ENCODE data around the gene DOCK10. TPM values are rescaled to one million over a fixed set of nuclear protein-coding genes. Genes with fewer than 3 reads are reported as not detected.

The DOCK10 gene
- total RNA-seq (2013; cell fraction: nucleolus; rRNA removed), result 386 and 419 TPM in 2 replicates
- 91.7 and 97.4 TPM in 2 replicates for total RNA-seq (2014; rRNA removed)
- 104 and 105 TPM in 2 replicates for total RNA-seq (2014; rRNA removed; fragmentation: Illumina TruSeq; extraction: Trizol)
- total RNA-seq (2021), result 81.5 and 90.8 TPM in 2 replicates
- polyA plus RNA-seq (2011; ENCODE audit: low read depth), result 21.0 TPM
- polyA plus RNA-seq (2011; rRNA removed), result 120 and 130 TPM in 2 replicates
- 58.3 and 79.4 TPM in 2 replicates for polyA plus RNA-seq (2011; cell fraction: cytosol; rRNA removed)
- 189 and 242 TPM in 2 replicates for polyA plus RNA-seq (2011; cell fraction: nucleus; rRNA removed)
- 32.8 and 44.7 TPM in 2 replicates for polyA plus RNA-seq (2012)
- polyA plus RNA-seq (2014; fragmentation: Illumina TruSeq; extraction: Trizol), result 81.5 and 109 TPM in 2 replicates
- 10 to 100 TPM; 16.9 to 17.8 TPM for polyA plus RNA-seq (2014; fragmentation: Nextera tagmentation; extraction: Ambion mirVana)
- 73.2 and 80.1 TPM in 2 replicates for polyA plus RNA-seq (2014; rRNA removed)
- polyA plus RNA-seq (2016; fragmentation: Nextera tagmentation; extraction: Ambion mirVana), result 10 to 100 TPM; 31.0 to 37.5 TPM
- 237 and 253 TPM in 2 replicates for polyA minus RNA-seq (2011; rRNA and poly(A)+ RNA removed)
- 44.0 and 57.5 TPM in 2 replicates for polyA minus RNA-seq (2011; cell fraction: cytosol; rRNA and poly(A)+ RNA removed)
- polyA minus RNA-seq (2011; cell fraction: nucleus; rRNA and poly(A)+ RNA removed), result 159 and 286 TPM in 2 replicates
- percentile 90 among the genes with signal in this experiment for Bru-seq, nascent RNA
- BruChase-seq, experiment 1, labeled RNA remaining after a 6-hour chase, result percentile 82 among the genes with signal in this experiment
- percentile 80 among the genes with signal in this experiment for BruChase-seq, experiment 2, labeled RNA remaining after a 2-hour chase
- long read RNA-seq, experiment 1, partial matches to known transcripts, result 9 of 11 reads
- long read RNA-seq, experiment 1, other reads (novel, unspliced or antisense), result 1 of 11 reads
- long read RNA-seq, experiment 2, transcript DOCK10-207 (5 exons, 663 nt), result major isoform, 5 of 99 reads
- long read RNA-seq, experiment 2, partial matches to known transcripts, result 72 of 99 reads
- long read RNA-seq, experiment 2, other reads (novel, unspliced or antisense), result 21 of 99 reads

DNA sequence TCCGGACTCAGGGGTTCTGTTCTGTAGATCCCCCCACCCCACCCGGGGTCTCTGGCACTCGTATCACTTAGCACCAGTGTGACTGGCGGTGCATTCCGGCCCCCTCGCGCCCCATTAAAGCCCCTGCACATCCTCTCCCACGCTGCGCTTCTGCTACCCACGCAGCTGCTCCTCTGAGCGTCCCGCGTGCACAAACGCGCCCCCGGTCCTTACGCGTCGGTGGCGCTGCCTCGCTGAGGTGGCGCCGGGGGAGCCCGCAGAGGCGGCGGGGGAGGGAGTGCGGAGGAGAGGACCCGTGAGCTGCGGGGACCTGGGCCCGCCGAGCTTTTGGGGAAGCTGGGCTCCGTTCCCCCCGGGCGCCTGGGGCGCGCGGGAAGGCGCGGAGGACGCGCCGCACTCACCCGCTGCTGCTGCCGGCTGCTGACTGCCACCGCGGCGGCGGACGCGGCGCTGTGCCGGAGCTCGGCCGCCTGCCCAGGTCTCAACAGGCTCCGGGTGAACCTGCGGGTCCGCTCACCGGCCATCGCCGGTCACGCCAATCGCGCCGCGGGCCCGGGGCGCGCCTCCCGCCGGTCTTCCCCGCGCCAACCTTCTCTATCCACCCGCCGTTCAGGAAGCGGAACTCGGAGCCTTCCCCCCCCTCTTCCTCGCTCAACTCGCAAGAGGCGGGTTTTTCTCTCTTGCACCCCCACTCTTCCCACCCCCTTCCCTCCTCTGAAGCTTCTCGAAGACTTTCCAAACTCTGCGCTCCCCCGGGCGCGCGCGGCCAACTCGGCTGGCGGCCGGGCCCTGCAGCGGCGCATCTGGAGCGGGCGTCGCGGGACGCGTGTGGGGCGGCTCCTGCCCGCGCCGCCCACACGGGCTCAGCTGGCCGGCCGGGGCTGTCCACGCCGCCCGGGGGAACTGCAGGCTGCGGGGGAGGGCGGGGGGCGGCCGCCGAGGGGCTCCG lies at the start of gene DOCK10:
Gene DOCK10 (minus strand): TSS at position 618 of the 949 bp plus-strand sequence. CDS start 94 bp downstream, at position 524.
- WGBS (ENCODE audit: insufficient coverage, insufficient replicate concordance, low lambda C conversion rate, missing lambda C conversion rate), result 2% methylated on average over 89 of the region's 113 CpGs
- Histone ChIP-seq H2AFZ (ENCODE audit: control insufficient read depth, low read depth, low read length) (peak within 1 kb of the TSS; percentile 83), H3K36me3 (ENCODE audit: control insufficient read depth in 2 of 2, insufficient read depth in 2 of 2, low read length in 1 of 2) (no peaks in the 10 kb centered on the region), H3K27me3 (replicated peaks in 1 of 2; ENCODE audit: control insufficient read depth in 2 of 2, insufficient read depth in 2 of 2, low read length in 1 of 2) (no peaks in the 10 kb centered on the region), H3K79me2 (ENCODE audit: control insufficient read depth, insufficient read depth, low read length) (peaks cover 48% of the 10 kb centered on the region), H3K9ac (ENCODE audit: control insufficient read depth, insufficient read depth, low read length) (peak within 1 kb of the TSS; percentile 94), H3K27ac (ENCODE audit: control insufficient read depth, insufficient read depth) (peak within 1 kb of the TSS; percentile 98), H3K4me3 (peak within 1 kb of the TSS; percentile 92), H3K4me2 (ENCODE audit: control insufficient read depth, insufficient read depth) (peak within 1 kb of the TSS; percentile 99), H3K9me3 (replicated peaks; ENCODE audit: control insufficient read depth, insufficient read depth, low read length) (no peaks in the 10 kb centered on the region), H4K20me1 (ENCODE audit: control insufficient read depth, insufficient read depth) (no peaks in the 10 kb centered on the region), H3K4me1 (ENCODE audit: control insufficient read depth, insufficient read depth, low read length) (peaks cover 13% of the 10 kb centered on the region)
- ChIA-PET POLR2A (interaction anchor here (0.6 to 2.2 kb wide), 7 partner anchors 10 to 234 kb away, joined by 3 to 8 read pairs (median 5); no protein-coding TSS in a partner anchor), SMC1A (ENCODE audit: uncharacterized antibody, unreplicated experiment) (interaction anchor here (0.7 to 6.6 kb wide), 8 partner anchors 11 to 232 kb away, joined by 3 to 45 read pairs (median 4); no protein-coding TSS in a partner anchor), CTCF (interaction anchor here (0.8 to 2.6 kb wide), 7 partner anchors 11 to 623 kb away, joined by 3 to 15 read pairs (median 3); no protein-coding TSS in a partner anchor), RAD21 (ENCODE audit: unreplicated experiment) (interaction anchor here (0.7 to 7.2 kb wide), 7 partner anchors 11 to 147 kb away, joined by 3 to 47 read pairs (median 3); no protein-coding TSS in a partner anchor)
- in situ Hi-C loops (cut with MboI), result loop anchor here (10.0 kb wide), 1 partner anchor 233 kb away; no protein-coding TSS in a partner anchor
- intact Hi-C loops (cut with micrococcal nuclease; ENCODE audit: unreplicated experiment), result loop anchor here (1.0 to 10.0 kb wide), 6 partner anchors 34 to 1795 kb away; partner anchors contain the start of gene RHBDD1
- ATAC-seq (peak; percentile 36), DNase-seq (ENCODE audit: low read depth, low spot score) (no peak), FAIRE-seq (no peak)
- TSS peak; percentile 72 for BruUV-seq (replicated peaks)
- peak; percentile 65 for TF ChIP-seq POLR2A (IDR thresholded peaks at IDR 0.05; ENCODE audit: low read depth, low read length)
- TF ChIP-seq MTA2 (IDR thresholded peaks at IDR 0.05; ENCODE audit: low read depth), result 0 out of 2 replicates have a peak, but pooled peaks have one; percentile 7
- 0 out of 2 replicates have a peak, but pooled peaks have one; percentile 29 for TF ChIP-seq RB1 (IDR thresholded peaks at IDR 0.05; ENCODE audit: borderline replicate concordance)
- no peak for TF ChIP-seq ZNF384 (IDR thresholded peaks at IDR 0.05; ENCODE audit: borderline replicate concordance, low read depth, low read length)
- peak; percentile 68 for TF ChIP-seq IKZF1 (conservative IDR thresholded peaks at IDR 0.05)
- TF ChIP-seq EGR1 (IDR thresholded peaks at IDR 0.05; ENCODE audit: borderline replicate concordance in 1 of 2, low read depth in 2 of 2, low read length in 2 of 2), result peak in 1 of 2 experiments; percentile 77; a peak in 2 of 3 replicates
- peak; percentile 42; the same call in 1 of the 2 replicates for TF ChIP-seq SPI1 (IDR thresholded peaks at IDR 0.05; ENCODE audit: borderline replicate concordance, insufficient read depth, low read depth, low read length)
- TF ChIP-seq SRF (IDR thresholded peaks at IDR 0.05; ENCODE audit: low read depth in 2 of 2, low read length in 2 of 2), result no peak
- no peak for TF ChIP-seq CBX3 (IDR thresholded peaks at IDR 0.05; ENCODE audit: borderline replicate concordance, low read depth)
- TF ChIP-seq YY1 (IDR thresholded peaks at IDR 0.05; ENCODE audit: low read depth, low read length), result peak; percentile 3; the same call in 1 of the 2 replicates
- TF ChIP-seq, protein P1, sequence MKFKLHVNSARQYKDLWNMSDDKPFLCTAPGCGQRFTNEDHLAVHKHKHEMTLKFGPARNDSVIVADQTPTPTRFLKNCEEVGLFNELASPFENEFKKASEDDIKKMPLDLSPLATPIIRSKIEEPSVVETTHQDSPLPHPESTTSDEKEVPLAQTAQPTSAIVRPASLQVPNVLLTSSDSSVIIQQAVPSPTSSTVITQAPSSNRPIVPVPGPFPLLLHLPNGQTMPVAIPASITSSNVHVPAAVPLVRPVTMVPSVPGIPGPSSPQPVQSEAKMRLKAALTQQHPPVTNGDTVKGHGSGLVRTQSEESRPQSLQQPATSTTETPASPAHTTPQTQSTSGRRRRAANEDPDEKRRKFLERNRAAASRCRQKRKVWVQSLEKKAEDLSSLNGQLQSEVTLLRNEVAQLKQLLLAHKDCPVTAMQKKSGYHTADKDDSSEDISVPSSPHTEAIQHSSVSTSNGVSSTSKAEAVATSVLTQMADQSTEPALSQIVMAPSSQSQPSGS (IDR thresholded peaks at IDR 0.05; ENCODE audit: low read length), result no peak
- peak; percentile 67 for TF ChIP-seq NKRF (conservative IDR thresholded peaks at IDR 0.05)
- peak; percentile 45; the same call in 1 of the 2 replicates for TF ChIP-seq SIN3A (IDR thresholded peaks at IDR 0.05; ENCODE audit: low read depth, low read length)
- peak; percentile 75; the same call in 1 of the 2 replicates for TF ChIP-seq HDAC2 (IDR thresholded peaks at IDR 0.05)
- TF ChIP-seq MXI1 (IDR thresholded peaks at IDR 0.05; ENCODE audit: low read depth, low read length), result no peak
